Measurements from ENCODE around the gene CALHM6. TPM values are rescaled to one million over a fixed set of nuclear protein-coding genes. Genes with fewer than 3 reads are reported as not detected.

Gene CALHM6
- total RNA-seq, 1 donor: 0.18 TPM

- no peak for DNase-seq (ENCODE audit: low read depth)
- TF ChIP-seq CTCF (IDR thresholded peaks at IDR 0.05; ENCODE audit: insufficient read depth, low read length): no peak
- no peak overlapping the region for H3K4me3 ChIP-seq (ENCODE audit: low read depth, low read length)
Observed at GRCh38 chr6:116458264-116458663, 2.9 kb upstream of the CALHM6 start.

- no peak for TF ChIP-seq CTCF (IDR thresholded peaks at IDR 0.05; ENCODE audit: insufficient read depth, low read length)
- no peak for DNase-seq (ENCODE audit: low read depth)
- no peak overlapping the region for H3K4me3 ChIP-seq (ENCODE audit: low read depth, low read length)
Observed at GRCh38 chr6:116459927-116460326, 1.2 kb upstream of the CALHM6 start.

- TF ChIP-seq CTCF (IDR thresholded peaks at IDR 0.05; ENCODE audit: insufficient read depth, low read length): no peak
- no peak for DNase-seq (ENCODE audit: low read depth)
- H3K4me3 ChIP-seq (ENCODE audit: low read depth, low read length): peak overlapping the region; percentile 51
Observed at GRCh38 chr6:116461932-116462885, 1.0 kb downstream of the CALHM6 start.

- no peak for DNase-seq (ENCODE audit: low read depth)
- TF ChIP-seq CTCF (IDR thresholded peaks at IDR 0.05; ENCODE audit: insufficient read depth, low read length): no peak
- H3K4me3 ChIP-seq (ENCODE audit: low read depth, low read length): no peak overlapping the region
Observed at GRCh38 chr6:116463301-116463700, 2.1 kb downstream of the CALHM6 start.

- no peak overlapping the region for H3K4me3 ChIP-seq (ENCODE audit: low read depth, low read length)
- DNase-seq (ENCODE audit: low read depth): no peak
- no peak for TF ChIP-seq CTCF (IDR thresholded peaks at IDR 0.05; ENCODE audit: insufficient read depth, low read length)
Observed at GRCh38 chr6:116465246-116465645, 4.1 kb downstream of the CALHM6 start.

- peak; percentile 71 for DNase-seq (ENCODE audit: low read depth)
- TF ChIP-seq CTCF (IDR thresholded peaks at IDR 0.05; ENCODE audit: insufficient read depth, low read length): no peak
- H3K4me3 ChIP-seq (ENCODE audit: low read depth, low read length): no peak overlapping the region
Observed at GRCh38 chr6:116467096-116467495, 5.9 kb downstream of the CALHM6 start.
